Right atrium auricular region (tissue), 2 donors: ENCODE measurements around the gene TMEM178B. TPM values are rescaled to one million over a fixed set of nuclear protein-coding genes. Genes with fewer than 3 reads are reported as not detected.

Source experiments
- DNase-seq: peaks from one replicate; pipeline ENCODE4 v3.0.0-alpha.2; 2019; ENCODE audit warnings: low spot score
- H3K27ac ChIP-seq, 2 donors: fragments of 200-600 bp; sonication (generic); 1 replicate in 1 of 2; 2 replicates in 1 of 2; pipeline ENCODE4 v1.5.1; 2016 to 2019
- H3K27me3 ChIP-seq, 2 donors: fragments of 200-600 bp; sonication (generic); one replicate each; pipeline versions ENCODE4 v1.5.1 to v1.6.0; 2017 to 2019
- H3K36me3 ChIP-seq: fragments of 200-600 bp; sonication (generic); one replicate; pipeline ENCODE4 v1.5.1; 2016
- H3K4me1 ChIP-seq, 2 donors: fragments of 200-600 bp; sonication (generic); one replicate each; pipeline versions ENCODE4 v1.5.1 to v1.6.0; 2017 to 2019
- H3K4me3 ChIP-seq, 2 donors: fragments of 200-600 bp; sonication (generic); 1 replicate in 1 of 2; 2 replicates in 1 of 2; pipeline ENCODE4 v1.5.1; 2017 to 2019; ENCODE audit warnings: mild to moderate bottlenecking in 1 of 2, moderate library complexity in 1 of 2
- H3K9me3 ChIP-seq, 2 donors: fragments of 200-600 bp; sonication (generic); one replicate each; pipeline ENCODE4 v1.5.1; 2019
- total RNA-seq, 2 donors: library from RNA; depleted of rRNA; stranded (reverse); fragments of >200 nt; gene quantifications; one replicate each; pipeline ENCODE4 v1.1.0, GENCODE V29; 2016
- TF ChIP-seq, protein P1 (sequence below), 2 donors: fragments of 200-600 bp; sonication (generic); IDR thresholded peaks; one replicate each; pipeline ENCODE4 v1.5.1; 2019; ENCODE audit warnings: antibody characterized with exemption in 2 of 2

TMEM178B gene
- total RNA-seq, 2 donors from 2014 or later, result 15.8 to 48.7 TPM

DNA sequence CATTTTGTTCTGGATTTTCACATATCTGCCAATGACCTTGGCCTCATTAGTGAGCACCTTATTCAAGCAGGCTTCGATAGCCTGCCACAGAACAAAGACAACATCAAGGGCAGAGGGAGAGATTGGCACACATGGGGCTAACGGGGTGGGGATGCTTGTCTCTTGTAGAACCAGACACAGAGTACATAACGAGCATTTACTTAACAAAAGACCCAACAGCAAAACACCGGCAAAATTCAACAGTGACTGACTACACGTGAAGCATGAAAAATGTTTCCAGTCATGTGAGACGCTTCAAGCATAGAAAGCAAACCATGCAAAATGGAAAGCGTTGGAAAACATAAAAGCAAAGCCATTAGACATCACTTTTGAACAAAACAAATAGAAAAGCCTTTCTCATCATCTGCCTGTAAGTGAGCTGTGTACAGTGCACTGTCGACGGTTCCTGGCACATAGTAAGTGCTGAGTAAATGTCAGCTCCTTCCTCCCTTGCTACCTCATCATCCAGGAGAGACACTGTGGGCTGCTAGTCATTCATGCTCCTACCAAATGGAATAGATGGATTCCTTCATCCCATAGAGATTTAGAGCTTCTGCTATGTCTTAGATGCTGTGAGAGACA, 342.9 kb downstream of the TMEM178B start:
- Histone ChIP-seq H3K4me1 (peaks cover 0 to 8% of the 10 kb centered on the region in 2 donors), H3K4me3 (no peak overlapping the region), H3K9me3 (no peaks in the 10 kb centered on the region), H3K27me3 (no peaks in the 10 kb centered on the region), H3K36me3 (no peaks in the 10 kb centered on the region), H3K27ac (peak overlapping the region in 1 of 2 donors; percentile 28)
- DNase-seq, result no peak
- TF ChIP-seq, protein P1, sequence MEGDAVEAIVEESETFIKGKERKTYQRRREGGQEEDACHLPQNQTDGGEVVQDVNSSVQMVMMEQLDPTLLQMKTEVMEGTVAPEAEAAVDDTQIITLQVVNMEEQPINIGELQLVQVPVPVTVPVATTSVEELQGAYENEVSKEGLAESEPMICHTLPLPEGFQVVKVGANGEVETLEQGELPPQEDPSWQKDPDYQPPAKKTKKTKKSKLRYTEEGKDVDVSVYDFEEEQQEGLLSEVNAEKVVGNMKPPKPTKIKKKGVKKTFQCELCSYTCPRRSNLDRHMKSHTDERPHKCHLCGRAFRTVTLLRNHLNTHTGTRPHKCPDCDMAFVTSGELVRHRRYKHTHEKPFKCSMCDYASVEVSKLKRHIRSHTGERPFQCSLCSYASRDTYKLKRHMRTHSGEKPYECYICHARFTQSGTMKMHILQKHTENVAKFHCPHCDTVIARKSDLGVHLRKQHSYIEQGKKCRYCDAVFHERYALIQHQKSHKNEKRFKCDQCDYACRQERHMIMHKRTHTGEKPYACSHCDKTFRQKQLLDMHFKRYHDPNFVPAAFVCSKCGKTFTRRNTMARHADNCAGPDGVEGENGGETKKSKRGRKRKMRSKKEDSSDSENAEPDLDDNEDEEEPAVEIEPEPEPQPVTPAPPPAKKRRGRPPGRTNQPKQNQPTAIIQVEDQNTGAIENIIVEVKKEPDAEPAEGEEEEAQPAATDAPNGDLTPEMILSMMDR (IDR thresholded peaks at IDR 0.05), result no peak

DNA sequence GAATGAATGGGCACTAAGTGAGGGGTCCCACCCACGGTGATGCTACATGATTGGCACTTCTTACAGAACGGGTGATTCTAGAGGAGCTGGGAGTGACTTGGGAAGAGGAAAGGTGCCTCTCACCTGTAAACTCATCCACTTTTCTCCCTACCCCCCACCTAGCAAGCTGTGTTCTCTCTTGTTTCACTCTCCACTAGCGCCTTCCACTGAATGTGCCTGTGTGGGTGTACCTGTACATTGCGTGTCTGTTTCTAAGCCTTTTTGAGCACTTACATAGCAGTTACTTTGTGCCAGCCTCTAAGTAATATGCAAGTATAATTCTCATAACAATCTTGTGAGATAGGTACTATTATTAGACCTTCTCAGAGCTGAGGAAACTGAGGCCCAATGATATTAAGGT, 343.6 kb downstream of the TMEM178B start:
- Histone ChIP-seq H3K4me1 (peaks cover 0 to 8% of the 10 kb centered on the region in 2 donors), H3K27me3 (no peaks in the 10 kb centered on the region), H3K36me3 (no peaks in the 10 kb centered on the region), H3K9me3 (no peaks in the 10 kb centered on the region), H3K4me3 (no peak overlapping the region), H3K27ac (no peak overlapping the region)
- DNase-seq, result no peak
- TF ChIP-seq, protein P1 (IDR thresholded peaks at IDR 0.05), result no peak

DNA sequence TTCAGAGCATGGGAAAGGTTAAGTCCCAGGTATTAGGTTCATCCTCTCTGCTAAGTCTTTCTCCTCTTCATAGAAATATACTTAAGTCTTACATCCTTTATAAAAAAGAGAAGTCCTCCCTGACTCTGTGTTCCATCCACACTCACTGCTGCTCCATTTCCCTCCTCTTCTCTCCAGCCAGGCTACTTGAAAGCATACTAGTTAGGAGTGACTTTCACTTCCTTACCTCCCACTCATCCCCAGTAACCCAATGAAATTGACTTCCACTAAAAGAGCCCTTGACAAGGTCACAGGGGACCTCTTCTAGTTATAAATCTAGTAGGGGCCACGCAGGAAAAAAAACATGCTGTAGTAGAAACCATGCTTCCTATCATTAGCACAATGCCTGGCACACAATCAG, 344.2 kb downstream of the TMEM178B start:
- TF ChIP-seq, protein P1 (IDR thresholded peaks at IDR 0.05), result no peak
- no peaks in the 10 kb centered on the region for H3K9me3 ChIP-seq
- no peak overlapping the region for H3K27ac ChIP-seq
- H3K4me3 ChIP-seq, result no peak overlapping the region
- peaks cover 0 to 8% of the 10 kb centered on the region in 2 donors for H3K4me1 ChIP-seq
- no peak for DNase-seq
- no peaks in the 10 kb centered on the region for H3K36me3 ChIP-seq
- no peaks in the 10 kb centered on the region for H3K27me3 ChIP-seq

DNA sequence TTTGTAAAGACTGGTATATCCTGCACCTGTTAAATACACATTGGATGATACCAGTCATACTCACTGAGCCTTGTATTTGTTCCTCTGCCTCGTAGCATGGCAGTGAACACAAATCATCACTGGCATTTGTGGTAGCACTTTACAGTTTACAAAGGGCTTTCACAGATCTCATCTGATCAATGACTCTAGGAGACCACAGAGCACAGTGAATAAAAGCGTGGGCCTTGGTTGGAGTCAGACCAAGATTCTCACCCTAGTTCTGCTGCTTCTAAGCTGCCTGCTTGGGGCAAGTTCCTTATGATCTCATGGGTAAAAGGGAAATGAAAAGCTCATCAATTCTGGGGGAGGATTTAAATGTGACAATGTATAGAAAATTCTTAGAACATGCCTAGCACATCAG, 347.4 kb downstream of the TMEM178B start:
- Histone ChIP-seq H3K36me3 (no peaks in the 10 kb centered on the region), H3K27me3 (no peaks in the 10 kb centered on the region), H3K4me1 (peaks cover 0 to 8% of the 10 kb centered on the region in 2 donors), H3K9me3 (no peaks in the 10 kb centered on the region), H3K4me3 (no peak overlapping the region), H3K27ac (no peak overlapping the region)
- TF ChIP-seq, protein P1 (IDR thresholded peaks at IDR 0.05), result no peak
- no peak for DNase-seq

DNA sequence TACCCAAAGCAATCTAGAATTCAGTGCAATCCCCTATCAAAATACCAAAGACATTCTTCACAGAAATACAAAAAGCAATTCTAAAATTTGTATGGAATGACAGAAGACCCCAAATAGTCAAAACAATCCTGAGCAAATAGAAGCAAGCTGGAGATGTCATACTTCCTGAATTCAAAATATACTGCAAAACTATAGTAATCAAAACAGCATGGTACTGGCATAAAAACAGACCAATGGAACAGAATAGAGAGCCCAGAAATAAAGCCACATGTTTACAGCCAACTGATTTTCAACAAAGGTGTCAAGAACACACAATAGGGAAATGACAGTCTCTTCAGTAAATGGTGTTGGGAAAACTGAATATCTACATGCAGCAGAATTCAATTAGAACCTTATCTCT, 353.3 kb downstream of the TMEM178B start:
- Histone ChIP-seq H3K4me3 (no peak overlapping the region), H3K4me1 (peaks cover 0 to 17% of the 10 kb centered on the region in 2 donors), H3K36me3 (no peaks in the 10 kb centered on the region), H3K9me3 (peaks cover 0 to 11% of the 10 kb centered on the region in 2 donors), H3K27ac (no peak overlapping the region), H3K27me3 (no peaks in the 10 kb centered on the region)
- TF ChIP-seq, protein P1 (IDR thresholded peaks at IDR 0.05), result no peak
- no peak for DNase-seq
